ENCODE data around the gene CCL14.
"Not testable (repeated sequence)": the region's sequence is repeated elsewhere in the genome, so short reads cannot be mapped to it uniquely, and the experiment has no call there.

CCL14 gene

GRCh38 chr17:35942588-35943186 lies 43.8 kb downstream of the CCL14 start:
- DNase-seq (ENCODE audit: low spot score), result no peak

- DNase-seq (ENCODE audit: low spot score), result not testable (repeated sequence)
Measured at GRCh38 chr17:35938492-35938891, 48.0 kb downstream of the CCL14 start.

DNA sequence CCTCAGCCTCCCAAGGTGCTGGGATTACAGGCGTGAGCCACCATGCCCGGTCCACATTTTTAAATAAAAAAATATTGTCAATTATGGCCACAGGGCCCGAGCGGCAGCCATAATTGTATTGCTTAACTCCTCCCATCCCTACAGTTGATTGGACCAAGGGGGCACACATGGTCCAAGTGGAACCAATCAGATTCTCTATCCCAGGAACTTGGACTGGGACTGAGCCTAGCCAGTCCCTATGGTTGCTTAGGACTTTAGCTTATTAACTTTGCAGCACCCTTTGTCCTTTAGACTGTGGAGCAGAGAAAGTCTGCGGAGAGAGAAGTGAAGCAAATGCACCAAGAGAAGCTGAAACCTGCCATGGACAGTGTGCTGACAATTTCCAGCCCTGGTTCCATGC lies 50.5 kb downstream of the CCL14 start:
- DNase-seq (ENCODE audit: low spot score), result no peak

- no peak for DNase-seq (ENCODE audit: low spot score)
Measured at GRCh38 chr17:35934760-35935159, 51.8 kb downstream of the CCL14 start.

All from D341Med (cell line).